COR-L47 (cell line): ENCODE measurements around the gene TMLHE.
"Not testable (repeated sequence)": the region's sequence is repeated elsewhere in the genome, so short reads cannot be mapped to it uniquely, and the experiment has no call there.

Experiments
- DNase-seq: peaks from one replicate; lab custom pipeline; 2025; lab: John Stamatoyannopoulos, UW

TMLHE gene

GRCh38 chrX:155612312-155613224 is at the start of gene TMLHE, which contains the start of gene SPRY3:
Gene TMLHE (minus strand): TSS chrX:155612952. CDS start chrX:155545276, 67,676 bp downstream.
Gene SPRY3 (plus strand): TSS chrX:155612586.
- DNase-seq = peak; percentile 14

GRCh38 chrX:155662282-155662681 is 49.5 kb upstream of the TMLHE start:
- DNase-seq = no peak

GRCh38 chrX:155645180-155645579 is 32.4 kb upstream of the TMLHE start:
- DNase-seq = no peak

GRCh38 chrX:155643240-155643639 is 30.5 kb upstream of the TMLHE start:
- DNase-seq = no peak

- DNase-seq = not testable (repeated sequence)
Observed at GRCh38 chrX:155641371-155641770, 28.6 kb upstream of the TMLHE start.

- DNase-seq = no peak
Observed at GRCh38 chrX:155637714-155638113, 25.0 kb upstream of the TMLHE start.

GRCh38 chrX:155635019-155635418 is 22.3 kb upstream of the TMLHE start:
- DNase-seq = not testable (repeated sequence)

- DNase-seq = no peak
Observed at GRCh38 chrX:155632431-155633100, 19.8 kb upstream of the TMLHE start.

GRCh38 chrX:155620110-155620509 is 7.4 kb upstream of the TMLHE start:
- not testable (repeated sequence) for DNase-seq

- no peak for DNase-seq
Observed at GRCh38 chrX:155615938-155616337, 3.2 kb upstream of the TMLHE start.

- DNase-seq = no peak
Observed at GRCh38 chrX:155613927-155614559, 1.3 kb upstream of the TMLHE start.

- no peak for DNase-seq
Observed at GRCh38 chrX:155611302-155611701, 1.4 kb downstream of the TMLHE start.

GRCh38 chrX:155592981-155593380 is 19.8 kb downstream of the TMLHE start:
- DNase-seq = no peak

GRCh38 chrX:155592331-155592730 is 20.4 kb downstream of the TMLHE start:
- no peak for DNase-seq

GRCh38 chrX:155577682-155578081 is 35.1 kb downstream of the TMLHE start:
- no peak for DNase-seq

GRCh38 chrX:155563099-155563498 is 49.7 kb downstream of the TMLHE start:
- DNase-seq = no peak

- DNase-seq = no peak
Observed at GRCh38 chrX:155544881-155545280, 67.9 kb downstream of the TMLHE start.

- DNase-seq = no peak
Observed at GRCh38 chrX:155535866-155536265, 76.9 kb downstream of the TMLHE start.

- no peak for DNase-seq
Observed at GRCh38 chrX:155534800-155535199, 78.0 kb downstream of the TMLHE start.

GRCh38 chrX:155527023-155527422 is 85.7 kb downstream of the TMLHE start:
- not testable (repeated sequence) for DNase-seq

GRCh38 chrX:155514225-155514624 is 98.5 kb downstream of the TMLHE start:
- no peak for DNase-seq

GRCh38 chrX:155505296-155505695 is 107.5 kb downstream of the TMLHE start:
- DNase-seq = no peak

GRCh38 chrX:155495134-155495533 is 117.6 kb downstream of the TMLHE start:
- DNase-seq = not testable (repeated sequence)
